GM23338 (cell line): ENCODE measurements around the gene ASB1. TPM values are rescaled to one million over a fixed set of nuclear protein-coding genes. Genes with fewer than 3 reads are reported as not detected.

ENCODE experiments used
- ATAC-seq: fragments of 200-7000 bp; cut with Tn5 transposase; 3 replicates; pipeline ENCODE4 v1.9.1; 2020
- DNase-seq: peaks from one replicate; pipeline ENCODE4 v3.0.0-alpha.2; 2015; ENCODE audit warnings: low spot score
- H2AFZ ChIP-seq: fragments of 200-600 bp; sonication (generic); 2 replicates; pipeline ENCODE4 v1.8.0; 2016; ENCODE audit warnings: antibody characterized with exemption, mild to moderate bottlenecking, moderate library complexity
- H3F3A ChIP-seq: fragments of 200-600 bp; sonication (generic); replicated peaks from 2 replicates; pipeline ENCODE4 v1.8.0; 2017; ENCODE audit warnings: antibody characterized with exemption, mixed run types, low read depth
- H3K27ac ChIP-seq: fragments of 200-600 bp; sonication (generic); 2 replicates; pipeline ENCODE4 v1.6.1; 2016; ENCODE audit warnings: low read depth
- H3K27me3 ChIP-seq: fragments of 200-600 bp; sonication (generic); 2 replicates; pipeline ENCODE4 v1.8.0; 2016; ENCODE audit warnings: mild to moderate bottlenecking, mixed run types, moderate library complexity; ENCODE audit not compliant: insufficient read depth
- H3K36me3 ChIP-seq: fragments of 200-600 bp; sonication (generic); 2 replicates; pipeline ENCODE4 v1.8.0; 2016; ENCODE audit warnings: mild to moderate bottlenecking; ENCODE audit not compliant: insufficient read depth
- H3K4me1 ChIP-seq: fragments of 200-600 bp; sonication (generic); 2 replicates; pipeline ENCODE4 v1.8.0; 2016; ENCODE audit warnings: mild to moderate bottlenecking, moderate library complexity; ENCODE audit not compliant: insufficient read depth
- H3K4me2 ChIP-seq: fragments of 200-600 bp; sonication (generic); 2 replicates; pipeline ENCODE4 v1.7.1; 2017; ENCODE audit warnings: mixed run types
- H3K4me3 ChIP-seq: fragments of 200-600 bp; sonication (generic); 2 replicates; pipeline ENCODE4 v1.6.1; 2016; ENCODE audit warnings: mixed run types
- H3K79me2 ChIP-seq: fragments of 200-600 bp; sonication (generic); replicated peaks from 2 replicates; pipeline ENCODE4 v1.8.0; 2017; ENCODE audit warnings: mild to moderate bottlenecking; ENCODE audit not compliant: insufficient read depth
- H3K9me2 ChIP-seq: fragments of 200-600 bp; sonication (generic); 2 replicates; pipeline ENCODE4 v1.8.0; 2017; ENCODE audit not compliant: insufficient read depth
- H4K20me1 ChIP-seq: fragments of 200-600 bp; sonication (generic); replicated peaks from 2 replicates; pipeline ENCODE4 v1.8.0; 2017; ENCODE audit warnings: mild to moderate bottlenecking; ENCODE audit not compliant: insufficient read depth
- H3K27ac Mint-ChIP-seq: 2 replicates; pipeline ENCODE4 v1.8.0; 2020; ENCODE audit warnings: inconsistent platforms, mild to moderate bottlenecking, moderate library complexity, mixed read lengths
- H3K27me3 Mint-ChIP-seq: 3 replicates; pipeline ENCODE4 v1.8.0; 2022; ENCODE audit warnings: low read depth, mild to moderate bottlenecking, moderate library complexity, mixed read lengths, inconsistent platforms; ENCODE audit not compliant: insufficient read depth, poor library complexity
- H3K36me3 Mint-ChIP-seq: 3 replicates; pipeline ENCODE4 v1.8.0; 2021; ENCODE audit warnings: low read depth, mild to moderate bottlenecking, inconsistent platforms, moderate library complexity, mixed read lengths
- H3K4me1 Mint-ChIP-seq: 3 replicates; pipeline ENCODE4 v1.8.0; 2020; ENCODE audit warnings: mild to moderate bottlenecking, inconsistent platforms, mixed read lengths
- H3K4me3 Mint-ChIP-seq: 3 replicates; pipeline ENCODE4 v1.8.0; 2021; ENCODE audit warnings: moderate library complexity, mild to moderate bottlenecking, inconsistent platforms, mixed read lengths
- H3K9me3 Mint-ChIP-seq: 3 replicates; pipeline ENCODE4 v1.8.0; 2020; ENCODE audit warnings: moderate library complexity, mild to moderate bottlenecking, inconsistent platforms, mixed read lengths
- CREB1 ChIP-seq: fragments of 250-450 bp; sonication (Bioruptor Pico); IDR thresholded peaks from 2 replicates; pipeline ENCODE4 v1.5.0; 2020; ENCODE audit warnings: low read depth, mild to moderate bottlenecking, moderate library complexity
- EZH2 ChIP-seq: fragments of 200-600 bp; sonication (generic); IDR thresholded peaks from one replicate; pipeline ENCODE4 v1.8.0; 2017; ENCODE audit warnings: antibody characterized with exemption, mild to moderate bottlenecking, low read depth; ENCODE audit not compliant: unreplicated experiment
- EZH2phosphoT487 ChIP-seq: fragments of 200-600 bp; sonication (generic); IDR thresholded peaks from one replicate; pipeline ENCODE4 v1.8.1; 2018; ENCODE audit warnings: antibody characterized with exemption; ENCODE audit not compliant: unreplicated experiment
- JUNB ChIP-seq: IDR thresholded peaks from one replicate; pipeline ENCODE4 v1.6.1; 2016; ENCODE audit warnings: antibody characterized with exemption; ENCODE audit not compliant: unreplicated experiment
- NANOG ChIP-seq: IDR thresholded peaks from 2 replicates; pipeline ENCODE4 v1.6.1; 2016; ENCODE audit warnings: antibody characterized with exemption, borderline replicate concordance
- POLR2AphosphoS5 ChIP-seq: IDR thresholded peaks from 2 replicates; pipeline ENCODE4 v1.6.1; 2016; ENCODE audit warnings: antibody characterized with exemption, low read depth
- REST ChIP-seq: IDR thresholded peaks from one replicate; pipeline ENCODE4 v1.6.1; 2018; ENCODE audit warnings: antibody characterized with exemption; ENCODE audit not compliant: unreplicated experiment
- STAT1 ChIP-seq: IDR thresholded peaks from one replicate; pipeline ENCODE4 v1.6.1; 2016; ENCODE audit warnings: antibody characterized with exemption; ENCODE audit not compliant: unreplicated experiment
- ZNF114 ChIP-seq: fragments of 250-450 bp; sonication (Bioruptor Pico); IDR thresholded peaks from 2 replicates; pipeline ENCODE4 v1.5.0; 2020; ENCODE audit warnings: mild to moderate bottlenecking, moderate library complexity
- ZNF331 ChIP-seq: fragments of 250-450 bp; sonication (Bioruptor Pico); IDR thresholded peaks from 2 replicates; pipeline ENCODE4 v1.5.0; 2020; ENCODE audit warnings: low read depth, mild to moderate bottlenecking, moderate library complexity
- ZNF462 ChIP-seq: fragments of 250-450 bp; sonication (Bioruptor Pico); IDR thresholded peaks from 2 replicates; pipeline ENCODE4 v1.5.0; 2020; ENCODE audit warnings: mild to moderate bottlenecking, moderate library complexity
- polyA plus RNA-seq: library from polyadenylated mRNA; unstranded; fragments of >200 nt; fragmentation: Nextera tagmentation; extraction: Ambion mirVana; gene quantifications from 2 replicates; pipeline ENCODE4 v1.2.1, GENCODE V29; 2016
- total RNA-seq: library from RNA; depleted of rRNA; stranded (reverse); fragments of >200 nt; shearing (Covaris generic); gene quantifications from 2 replicates; pipeline ENCODE4 v1.2.3, GENCODE V29; 2014

ASB1 gene
- total and polyA plus RNA-seq, 2 experiments from 2014 or later: 21.5 to 23.9 TPM

DNA sequence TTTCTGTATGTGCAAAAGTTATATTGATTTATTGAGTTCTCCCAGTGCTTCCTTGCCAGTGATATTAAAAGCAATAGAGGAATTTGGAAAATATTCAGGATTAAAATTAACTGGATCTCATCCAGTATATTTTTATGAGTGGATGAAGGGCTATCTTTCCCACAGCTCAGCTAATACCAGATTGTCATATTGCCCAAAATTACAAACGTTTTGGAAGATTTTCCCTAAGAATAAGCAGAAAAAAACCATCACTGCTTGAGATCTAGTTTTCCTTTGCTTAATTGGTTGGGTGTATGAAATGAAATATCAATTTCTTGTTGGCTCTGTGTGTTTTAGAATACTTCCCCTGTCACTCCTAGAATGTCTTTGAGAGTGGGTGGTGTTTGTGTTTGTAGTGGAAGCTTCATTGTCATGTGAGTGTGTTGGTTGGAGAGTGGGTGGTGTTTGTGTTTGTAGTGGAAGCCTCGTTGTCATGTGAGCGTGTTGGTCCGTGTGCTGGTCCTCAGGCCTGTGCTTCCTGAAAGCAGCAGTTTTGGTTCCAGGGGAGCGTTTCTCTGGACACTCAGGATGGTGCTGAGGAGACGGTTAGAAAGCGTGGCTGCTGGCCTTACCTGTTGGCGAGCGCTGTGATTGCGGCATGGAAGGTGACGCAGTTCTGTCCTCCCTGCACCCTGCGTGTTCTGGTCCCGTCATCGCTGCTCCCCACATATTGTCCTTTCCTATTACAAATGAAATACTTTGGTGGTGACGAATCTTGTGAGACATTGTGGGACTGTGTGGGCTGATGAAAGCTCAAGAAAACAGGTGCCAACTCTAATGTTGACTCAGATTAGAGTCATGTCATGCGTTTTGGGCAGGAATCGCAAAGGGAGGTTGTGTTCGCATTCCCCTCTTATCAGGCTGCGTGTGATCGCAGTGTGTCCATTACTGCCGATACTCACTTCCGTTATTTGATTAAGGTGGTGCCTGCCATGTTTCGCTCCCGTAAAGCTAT, 12.4 kb downstream of the ASB1 start:
- Histone ChIP-seq H4K20me1 (peaks cover 60% of the 10 kb centered on the region), H3K4me1 (no peaks in the 10 kb centered on the region), H3K4me3 (no peak overlapping the region), H3K36me3 (peaks cover 10% of the 10 kb centered on the region), H3K27me3 (no peaks in the 10 kb centered on the region), H3K79me2 (peaks cover 80% of the 10 kb centered on the region), H3K9me2 (no peaks in the 10 kb centered on the region), H3K27ac (no peak overlapping the region), H2AFZ (no peak overlapping the region), H3K4me2 (no peak overlapping the region), H3F3A (no peaks in the 10 kb centered on the region)
- Mint-ChIP-seq H3K4me3 (no peak overlapping the region), H3K4me1 (peaks cover 7% of the 10 kb centered on the region), H3K9me3 (no peaks in the 10 kb centered on the region), H3K36me3 (peaks cover 36% of the 10 kb centered on the region), H3K27ac (peak overlapping the region; percentile 9; the same call in 1 of the 2 replicates), H3K27me3 (no peaks in the 10 kb centered on the region)
- no peak for ATAC-seq
- no peak for DNase-seq
- TF ChIP-seq CREB1 (no peak), NANOG (no peak), JUNB (no peak), STAT1 (no peak), ZNF331 (no peak), EZH2phosphoT487 (no peak)

GRCh38 chr2:238439917-238440316, 13.2 kb downstream of the ASB1 start:
- Mint-ChIP-seq H3K27ac (no peak overlapping the region), H3K4me1 (peaks cover 7% of the 10 kb centered on the region), H3K4me3 (no peak overlapping the region), H3K9me3 (no peaks in the 10 kb centered on the region), H3K36me3 (peaks cover 37% of the 10 kb centered on the region), H3K27me3 (no peaks in the 10 kb centered on the region)
- DNase-seq: no peak
- no peak overlapping the region for H3K4me2 ChIP-seq
- H3K4me3 ChIP-seq: no peak overlapping the region
- ATAC-seq: no peak
- H3K27me3 ChIP-seq: no peaks in the 10 kb centered on the region
- H3K27ac ChIP-seq: no peak overlapping the region
- no peak overlapping the region for H2AFZ ChIP-seq
- H3K9me2 ChIP-seq: no peaks in the 10 kb centered on the region
- H3F3A ChIP-seq: no peaks in the 10 kb centered on the region
- H3K4me1 ChIP-seq: no peaks in the 10 kb centered on the region
- H4K20me1 ChIP-seq: peaks cover 62% of the 10 kb centered on the region
- H3K36me3 ChIP-seq: peaks cover 17% of the 10 kb centered on the region
- peaks cover 77% of the 10 kb centered on the region for H3K79me2 ChIP-seq
- TF ChIP-seq ZNF114 (CRISPR knock-in tag): no peak
- TF ChIP-seq NANOG: no peak
- TF ChIP-seq POLR2AphosphoS5: no peak
- no peak for TF ChIP-seq CREB1
- TF ChIP-seq STAT1: no peak
- TF ChIP-seq REST: no peak
- TF ChIP-seq ZNF462 (CRISPR knock-in tag): no peak
- TF ChIP-seq EZH2: no peak
- no peak for TF ChIP-seq JUNB
- no peak for TF ChIP-seq EZH2phosphoT487
- no peak for TF ChIP-seq ZNF331
